Fibroblast of villous mesenchyme (primary cell): Measurements from ENCODE around the gene SLC26A11. TPM values are rescaled to one million over a fixed set of nuclear protein-coding genes. Genes with fewer than 3 reads are reported as not detected.

Source experiments
- DNase-seq: peaks from one replicate; pipeline ENCODE4 v3.0.0-alpha.2; 2010; ENCODE audit warnings: low read depth
- H3K4me3 ChIP-seq: 2 replicates; pipeline ENCODE4 v1.5.1; 2011; ENCODE audit warnings: low read depth, mild to moderate bottlenecking, low read length
- total RNA-seq: library from RNA; depleted of rRNA; stranded (reverse); fragments of >200 nt; gene quantifications from 2 replicates; pipeline ENCODE4 v1.2.3, GENCODE V29; 2012
- TF ChIP-seq, protein P1 (sequence below): IDR thresholded peaks from 2 replicates; pipeline ENCODE4 v1.5.1; 2012; ENCODE audit warnings: low read depth, mild to moderate bottlenecking, low read length; ENCODE audit not compliant: insufficient read depth

Gene SLC26A11
- total RNA-seq, 1 donor: 12.5 TPM

- TF ChIP-seq, protein P1, sequence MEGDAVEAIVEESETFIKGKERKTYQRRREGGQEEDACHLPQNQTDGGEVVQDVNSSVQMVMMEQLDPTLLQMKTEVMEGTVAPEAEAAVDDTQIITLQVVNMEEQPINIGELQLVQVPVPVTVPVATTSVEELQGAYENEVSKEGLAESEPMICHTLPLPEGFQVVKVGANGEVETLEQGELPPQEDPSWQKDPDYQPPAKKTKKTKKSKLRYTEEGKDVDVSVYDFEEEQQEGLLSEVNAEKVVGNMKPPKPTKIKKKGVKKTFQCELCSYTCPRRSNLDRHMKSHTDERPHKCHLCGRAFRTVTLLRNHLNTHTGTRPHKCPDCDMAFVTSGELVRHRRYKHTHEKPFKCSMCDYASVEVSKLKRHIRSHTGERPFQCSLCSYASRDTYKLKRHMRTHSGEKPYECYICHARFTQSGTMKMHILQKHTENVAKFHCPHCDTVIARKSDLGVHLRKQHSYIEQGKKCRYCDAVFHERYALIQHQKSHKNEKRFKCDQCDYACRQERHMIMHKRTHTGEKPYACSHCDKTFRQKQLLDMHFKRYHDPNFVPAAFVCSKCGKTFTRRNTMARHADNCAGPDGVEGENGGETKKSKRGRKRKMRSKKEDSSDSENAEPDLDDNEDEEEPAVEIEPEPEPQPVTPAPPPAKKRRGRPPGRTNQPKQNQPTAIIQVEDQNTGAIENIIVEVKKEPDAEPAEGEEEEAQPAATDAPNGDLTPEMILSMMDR: no peak
- H3K4me3 ChIP-seq: peak overlapping the region; percentile 51
- peak; percentile 62 for DNase-seq
These were observed 33.1 kb upstream of the SLC26A11 start for GRCh38 chr17:80187090-80187489.

GRCh38 chr17:80187515-80187941 is 32.7 kb upstream of the SLC26A11 start:
- DNase-seq: peak; percentile 56
- H3K4me3 ChIP-seq: peak overlapping the region; percentile 51

DNA sequence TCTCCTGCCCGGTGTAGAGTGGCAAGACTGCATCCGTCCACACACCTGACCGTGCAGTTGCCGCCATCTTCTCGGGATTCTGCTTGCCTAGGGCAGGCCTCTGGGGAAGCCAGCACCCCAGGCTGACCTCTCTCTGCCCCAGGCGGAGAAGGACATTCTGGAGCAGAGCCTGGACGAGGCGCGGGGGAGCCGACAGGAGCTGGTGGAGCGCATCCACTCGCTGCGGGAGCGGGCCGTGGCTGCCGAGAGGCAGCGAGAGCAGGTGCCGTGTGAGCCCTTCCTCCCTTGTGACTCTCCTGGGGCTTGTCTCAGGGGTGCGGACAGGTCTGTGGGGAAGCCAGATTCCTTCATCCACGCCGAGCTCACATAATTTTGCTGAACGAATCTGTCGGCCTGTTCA is 30.6 kb upstream of the SLC26A11 start:
- H3K4me3 ChIP-seq: no peak overlapping the region
- no peak for DNase-seq
- TF ChIP-seq, protein P1: no peak

More at GRCh38 chr17:80187515-80187941, 32.7 kb upstream of the SLC26A11 start:
- TF ChIP-seq, protein P1: no peak

- TF ChIP-seq, protein P1: no peak
- no peak overlapping the region for H3K4me3 ChIP-seq
- no peak for DNase-seq
These were observed 29.5 kb upstream of the SLC26A11 start for GRCh38 chr17:80190716-80191115.

DNA sequence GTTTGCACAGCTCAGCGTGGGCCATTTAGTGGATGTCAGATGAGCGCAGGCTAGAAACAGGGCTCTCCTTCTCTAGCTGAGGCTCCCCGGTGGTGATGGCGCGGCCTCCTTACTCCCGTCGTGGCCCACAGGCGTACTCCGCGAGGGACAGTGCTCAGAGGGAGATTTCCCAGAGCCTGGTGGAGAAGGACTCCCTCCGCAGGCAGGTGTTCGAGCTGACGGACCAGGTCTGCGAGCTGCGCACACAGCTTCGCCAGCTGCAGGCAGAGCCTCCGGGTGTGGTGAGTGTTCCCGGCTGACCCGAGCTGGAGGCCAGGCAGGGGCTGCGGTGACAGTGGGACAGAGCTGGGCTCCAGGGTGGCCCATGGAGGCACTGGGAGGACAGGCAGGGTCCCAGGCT is 29.0 kb upstream of the SLC26A11 start:
- no peak for DNase-seq
- TF ChIP-seq, protein P1: no peak
- H3K4me3 ChIP-seq: no peak overlapping the region

GRCh38 chr17:80191865-80192661 is 28.2 kb upstream of the SLC26A11 start:
- H3K4me3 ChIP-seq: no peak overlapping the region
- no peak for DNase-seq
- TF ChIP-seq, protein P1: no peak
